Hippocampal formation (tissue), 2 donors: Measurements from ENCODE around the gene RACGAP1.

Experiments used
- DNase-seq, 2 donors: peaks; one replicate each; lab custom pipeline; 2025; lab: John Stamatoyannopoulos, UW

RACGAP1 gene

DNA sequence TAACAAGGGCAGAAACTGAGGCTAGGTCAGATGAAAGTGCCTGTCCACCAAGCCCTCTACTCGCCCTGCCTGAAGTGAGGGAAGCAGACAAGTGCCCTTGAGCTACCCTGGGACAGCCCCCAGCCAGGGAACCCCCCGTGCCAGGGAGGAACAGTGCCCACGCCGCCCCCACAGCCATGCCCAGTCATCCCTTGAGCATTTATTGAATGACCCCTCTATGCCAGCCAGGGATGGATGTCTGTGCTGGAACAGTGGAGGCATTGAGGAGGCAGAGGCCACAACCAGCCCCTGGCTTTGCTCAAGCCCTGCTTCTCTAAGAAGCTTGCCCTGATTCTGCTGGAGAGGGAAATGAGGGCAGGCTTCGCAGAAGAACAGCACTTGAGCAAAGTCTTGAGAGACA, 56.3 kb downstream of the RACGAP1 start:
- peak; percentile 33 to 34 for DNase-seq

DNA sequence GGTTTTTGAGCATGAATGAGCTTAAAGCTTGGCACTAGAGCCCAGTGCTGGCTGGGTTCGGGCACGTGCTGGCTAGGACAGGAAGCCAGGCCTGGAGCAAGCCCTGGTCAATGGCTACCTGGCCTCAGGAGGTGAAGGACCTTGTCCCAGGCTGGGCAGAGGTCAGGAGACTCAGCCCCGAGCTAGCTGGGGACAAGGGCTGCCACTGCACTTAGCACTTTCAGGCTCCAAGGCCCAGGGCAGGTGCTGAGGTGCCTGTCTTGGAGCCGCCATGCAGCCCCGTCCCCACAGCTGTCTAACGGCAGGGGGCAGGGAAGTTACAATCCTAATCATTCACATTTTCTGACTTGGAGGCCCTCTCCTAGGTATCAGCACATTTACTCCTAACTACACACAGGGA, 56.8 kb downstream of the RACGAP1 start:
- no peak for DNase-seq

DNA sequence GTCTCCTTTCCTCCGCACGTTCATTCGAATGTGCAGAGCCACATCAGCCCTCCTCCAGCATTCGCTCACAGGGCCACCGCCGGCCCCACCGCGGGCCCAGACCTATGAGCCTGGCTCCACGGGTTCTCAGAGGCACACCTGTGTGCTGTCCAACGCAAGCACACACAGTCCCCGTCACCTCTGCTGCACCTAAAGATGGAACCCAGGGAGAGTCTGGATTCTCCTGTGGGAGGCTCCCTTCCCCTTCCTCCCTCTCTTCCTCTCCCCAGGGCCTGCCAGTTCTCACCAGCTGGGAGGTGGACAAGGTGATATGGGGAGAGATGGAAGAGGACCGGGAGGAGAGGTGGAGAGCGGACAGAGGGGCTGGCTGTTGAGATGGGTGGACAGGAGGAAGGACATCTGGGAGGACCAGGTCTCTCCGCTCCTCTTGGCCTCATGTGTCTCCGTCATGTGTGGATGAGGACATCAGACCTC, 57.5 kb downstream of the RACGAP1 start:
- DNase-seq: no peak

DNA sequence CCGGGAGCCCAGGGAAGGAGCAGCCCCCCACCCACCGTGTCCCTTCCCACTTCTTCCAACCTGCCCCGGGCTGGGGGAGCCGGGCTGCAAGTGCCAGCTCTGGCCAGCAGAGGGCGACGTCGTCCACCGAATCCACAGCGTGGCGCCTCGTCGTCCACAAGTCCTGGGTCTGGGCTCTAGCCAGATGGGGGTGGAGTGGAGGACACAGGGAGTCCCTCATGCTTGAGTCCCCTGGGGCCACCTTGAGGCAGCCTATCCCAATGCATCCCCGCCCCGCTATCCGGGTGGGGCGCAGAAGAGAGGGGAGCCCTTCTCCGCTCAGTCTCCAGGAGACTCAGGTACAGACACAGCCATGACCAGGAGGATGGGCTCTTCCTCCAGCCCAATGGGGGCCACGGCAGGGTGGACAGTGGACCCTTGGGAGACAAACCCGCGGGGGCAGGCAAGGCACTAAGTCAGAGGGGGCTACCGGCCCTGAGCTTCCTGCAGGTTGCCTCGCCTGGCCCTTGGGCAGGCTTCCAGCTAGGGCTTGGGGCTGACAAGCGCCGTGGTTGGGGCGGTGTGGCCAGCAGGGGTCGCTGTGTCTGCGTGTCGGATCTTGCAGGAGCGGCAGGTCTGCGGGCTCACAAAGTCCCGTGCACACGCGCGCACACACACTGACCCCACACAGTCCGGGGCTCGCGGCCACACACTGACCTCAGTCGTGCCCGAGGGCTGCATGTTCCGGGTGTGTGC, 58.1 kb downstream of the RACGAP1 start:
- DNase-seq: peak; percentile 71 to 90

DNA sequence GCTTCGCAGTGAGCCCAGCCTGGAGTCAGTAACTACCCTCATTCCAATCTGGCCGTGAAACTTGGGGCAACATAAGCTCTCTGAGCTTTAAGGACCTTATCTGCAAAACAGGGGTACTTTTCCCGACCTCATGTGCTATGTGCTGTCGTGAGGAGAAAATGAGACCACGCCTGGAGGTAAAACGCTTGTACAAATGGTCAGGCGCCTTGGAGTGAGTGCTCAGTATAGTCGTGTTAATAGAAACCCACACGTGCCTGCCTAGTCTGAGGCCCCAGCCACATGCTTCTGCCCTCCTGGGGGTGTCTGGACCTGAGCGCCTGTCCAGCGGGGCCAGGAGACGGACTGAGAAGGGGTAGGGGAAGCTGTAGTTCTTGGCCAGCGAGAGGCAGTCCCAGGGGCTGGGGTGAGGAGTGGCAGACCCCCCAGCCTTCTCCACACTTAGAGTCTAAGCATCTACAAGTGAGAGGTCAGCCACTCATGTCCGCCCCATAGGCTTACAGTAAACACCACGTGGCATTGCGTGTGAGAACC, 58.7 kb downstream of the RACGAP1 start:
- DNase-seq: no peak

DNA sequence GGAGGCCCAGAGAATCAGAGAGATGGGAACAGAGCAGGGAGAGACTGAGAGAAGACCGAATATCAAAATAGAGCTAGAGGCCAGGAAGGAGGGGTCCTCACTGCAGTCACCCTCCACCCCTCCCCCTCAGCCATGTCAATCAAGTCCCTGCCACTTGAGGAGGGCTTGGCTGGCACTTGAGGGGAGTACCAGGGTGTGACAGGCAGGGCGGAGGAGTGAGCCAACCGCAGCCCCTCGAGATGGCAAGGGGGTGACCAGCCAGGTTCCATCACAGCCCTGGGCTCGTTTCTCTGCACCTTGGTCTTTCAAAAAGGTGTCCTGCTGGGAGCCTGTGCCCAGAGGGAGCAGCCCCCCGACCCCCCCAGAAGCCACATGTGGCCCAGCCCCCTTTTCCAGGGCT, 59.5 kb downstream of the RACGAP1 start:
- DNase-seq: no peak

DNA sequence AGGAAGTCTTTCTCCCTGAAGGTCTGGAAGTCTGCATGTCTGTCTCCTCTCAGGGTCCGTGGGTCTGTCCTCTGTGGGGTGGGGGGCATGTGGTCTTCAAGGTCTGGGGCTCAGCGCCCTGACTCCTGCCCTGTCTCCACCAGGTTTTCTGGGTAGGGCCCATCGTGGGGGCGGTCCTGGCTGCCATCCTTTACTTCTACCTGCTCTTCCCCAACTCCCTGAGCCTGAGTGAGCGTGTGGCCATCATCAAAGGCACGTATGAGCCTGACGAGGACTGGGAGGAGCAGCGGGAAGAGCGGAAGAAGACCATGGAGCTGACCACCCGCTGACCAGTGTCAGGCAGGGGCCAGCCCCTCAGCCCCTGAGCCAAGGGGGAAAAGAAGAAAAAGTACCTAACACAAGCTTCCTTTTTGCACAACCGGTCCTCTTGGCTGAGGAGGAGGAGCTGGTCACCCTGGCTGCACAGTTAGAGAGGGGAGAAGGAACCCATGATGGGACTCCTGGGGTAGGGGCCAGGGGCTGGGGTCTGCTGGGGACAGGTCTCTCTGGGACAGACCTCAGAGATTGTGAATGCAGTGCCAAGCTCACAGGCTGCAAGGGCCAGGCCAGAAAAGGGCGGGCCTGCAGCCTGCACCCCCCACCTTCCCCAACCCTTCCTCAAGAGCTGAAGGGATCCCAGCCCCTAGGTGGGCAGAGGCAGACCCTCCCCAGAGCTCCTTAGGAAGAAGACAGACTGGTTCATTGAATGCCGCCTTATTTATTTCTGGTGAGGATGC, 60.3 kb downstream of the RACGAP1 start:
- DNase-seq: no peak

DNA sequence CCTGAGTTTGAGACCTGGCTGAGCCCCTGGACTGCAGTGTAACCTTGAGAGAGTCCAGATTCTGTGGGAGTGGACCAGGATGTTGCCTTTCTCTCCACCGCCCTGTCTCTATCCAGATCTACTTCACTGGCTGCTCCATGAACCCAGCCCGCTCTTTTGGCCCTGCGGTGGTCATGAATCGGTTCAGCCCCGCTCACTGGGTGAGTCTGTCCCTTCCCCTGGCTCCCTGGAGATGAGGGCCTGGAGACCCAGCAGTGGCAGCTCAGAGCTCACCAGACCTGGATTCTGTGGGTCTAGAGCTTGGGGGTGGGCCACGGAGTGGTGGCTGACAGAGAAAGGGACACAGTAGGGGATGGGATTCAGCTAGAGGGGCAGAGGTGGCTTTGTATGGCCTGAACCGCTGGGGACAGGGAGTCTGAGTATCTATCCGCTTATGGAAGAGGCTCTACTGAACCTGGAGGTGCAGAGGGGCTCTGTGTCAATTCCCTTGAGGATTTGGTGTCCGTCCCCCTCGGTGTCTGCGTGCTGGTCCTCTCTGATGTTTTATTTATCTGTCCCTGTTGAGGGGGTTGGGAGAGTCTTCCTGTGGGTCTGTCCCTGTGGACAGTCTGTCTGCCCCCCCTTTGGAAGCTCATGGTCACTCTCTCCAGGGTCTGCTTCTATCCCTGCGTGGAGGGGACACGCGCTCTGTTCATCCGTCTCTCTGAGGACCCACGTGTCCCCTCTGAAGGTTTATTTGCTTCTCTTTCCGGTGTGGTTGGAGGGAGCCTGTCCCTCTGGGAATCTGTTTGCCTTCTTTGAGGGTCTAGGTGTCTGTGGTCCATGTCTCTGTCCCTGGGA, 61.1 kb downstream of the RACGAP1 start:
- no peak for DNase-seq

DNA sequence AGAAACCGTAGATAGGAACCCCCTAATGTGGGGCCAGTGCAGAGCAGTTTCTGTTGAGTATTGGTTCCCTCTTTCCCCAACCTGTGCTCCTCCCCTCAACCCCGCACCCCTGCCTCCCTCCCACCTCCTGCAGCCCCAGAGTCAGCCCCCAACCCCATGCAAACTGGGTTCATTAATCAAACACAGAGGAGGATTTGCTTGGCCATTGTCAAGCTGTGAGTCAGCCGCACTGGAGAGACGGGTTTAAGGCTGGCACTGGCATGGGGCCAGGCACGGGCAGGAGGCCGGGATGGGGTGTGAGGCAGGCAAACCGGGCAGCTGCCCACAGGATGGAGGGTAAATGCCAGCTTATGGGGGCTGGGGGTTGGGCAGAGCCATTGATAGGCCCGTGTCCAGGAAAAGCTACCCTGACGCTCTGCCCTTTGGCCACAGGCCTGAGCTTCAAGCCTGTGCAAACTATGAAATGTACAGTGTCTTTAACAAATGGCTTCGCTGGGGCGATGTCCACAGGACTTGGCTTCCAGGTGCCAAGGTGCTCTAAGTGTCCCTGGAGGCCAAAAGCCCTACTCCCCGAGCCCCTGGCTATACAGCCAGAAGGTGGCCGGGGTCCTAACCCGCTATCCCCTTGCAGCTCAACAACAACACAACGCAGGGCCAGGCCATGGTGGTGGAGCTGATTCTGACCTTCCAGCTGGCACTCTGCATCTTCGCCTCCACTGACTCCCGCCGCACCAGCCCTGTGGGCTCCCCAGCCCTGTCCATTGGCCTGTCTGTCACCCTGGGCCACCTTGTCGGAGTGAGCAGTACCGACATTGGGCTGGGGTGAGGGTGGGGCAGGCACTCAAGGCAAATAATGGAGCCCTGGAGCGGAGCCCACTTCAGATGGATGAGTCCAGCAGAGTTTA, 62.2 kb downstream of the RACGAP1 start:
- peak in 1 of 2 donors; percentile 13 for DNase-seq

DNA sequence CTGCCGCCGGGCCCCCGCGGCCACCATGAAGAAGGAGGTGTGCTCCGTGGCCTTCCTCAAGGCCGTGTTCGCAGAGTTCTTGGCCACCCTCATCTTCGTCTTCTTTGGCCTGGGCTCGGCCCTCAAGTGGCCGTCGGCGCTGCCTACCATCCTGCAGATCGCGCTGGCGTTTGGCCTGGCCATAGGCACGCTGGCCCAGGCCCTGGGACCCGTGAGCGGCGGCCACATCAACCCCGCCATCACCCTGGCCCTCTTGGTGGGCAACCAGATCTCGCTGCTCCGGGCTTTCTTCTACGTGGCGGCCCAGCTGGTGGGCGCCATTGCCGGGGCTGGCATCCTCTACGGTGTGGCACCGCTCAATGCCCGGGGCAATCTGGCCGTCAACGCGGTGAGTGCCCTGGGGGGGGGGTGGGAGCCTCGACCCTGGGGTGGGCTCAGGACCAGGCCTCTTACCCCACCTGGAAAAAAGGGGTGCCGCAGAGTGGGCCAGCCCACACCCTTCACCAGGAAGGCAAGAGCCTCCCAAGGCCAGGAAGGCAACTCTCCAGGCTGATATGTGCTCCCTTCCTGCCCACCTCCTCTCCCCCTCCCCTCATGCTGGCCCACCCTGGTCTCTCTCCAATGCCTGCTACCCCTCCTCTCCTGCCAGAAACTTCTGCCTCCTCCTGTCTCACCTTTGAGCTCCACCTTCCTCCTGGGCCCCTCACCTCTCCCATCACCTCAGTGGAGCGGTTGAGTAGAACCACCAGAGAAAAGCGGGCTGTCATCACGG, 63.1 kb downstream of the RACGAP1 start:
- DNase-seq: no peak

DNA sequence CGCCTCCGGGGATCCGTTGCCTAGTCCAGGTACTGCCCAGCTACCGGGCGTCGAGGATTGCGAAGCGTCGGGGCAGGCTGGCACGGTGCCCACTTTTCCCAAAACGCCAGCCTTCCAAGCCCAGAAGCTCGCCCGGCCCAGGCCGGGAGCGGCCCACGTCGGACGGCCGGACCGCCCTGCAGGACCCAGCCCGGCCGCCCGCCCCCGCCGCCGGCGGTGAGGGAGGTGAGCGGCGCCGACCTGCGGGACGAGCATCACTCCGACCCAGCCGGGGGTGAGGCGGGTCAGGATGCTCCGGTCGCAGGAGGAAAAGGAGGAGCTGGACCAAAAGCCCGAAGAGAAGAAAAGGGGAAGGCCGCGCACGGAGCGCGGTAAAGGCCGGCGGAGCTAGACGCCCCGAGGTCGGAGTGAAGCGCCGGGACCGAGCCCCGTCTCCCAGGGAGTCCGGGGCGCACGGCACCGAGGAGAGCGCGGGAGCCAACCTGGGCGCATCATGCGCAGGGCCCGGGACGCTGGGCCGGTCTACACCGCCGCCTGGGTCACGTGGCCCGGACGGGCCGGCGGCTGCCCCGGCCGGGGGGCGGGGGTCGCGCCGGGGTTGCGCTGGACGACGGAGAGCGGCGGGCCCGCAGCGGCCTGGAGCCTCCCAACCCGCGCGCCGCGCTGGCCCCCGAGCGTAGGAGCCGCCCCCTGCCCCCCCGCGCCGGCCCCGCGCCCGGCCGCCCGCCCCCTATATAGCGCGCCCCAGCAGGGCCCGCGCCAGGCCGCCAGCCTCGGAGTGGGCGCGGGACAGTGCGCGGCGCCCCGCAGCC, 64.0 kb downstream of the RACGAP1 start, which contains the start of gene AQP5:
AQP5 (plus strand) TSS at position 762 of the 812 bp plus-strand sequence. CDS start 146 bp downstream, outside the sequence.
- no peak for DNase-seq

DNA sequence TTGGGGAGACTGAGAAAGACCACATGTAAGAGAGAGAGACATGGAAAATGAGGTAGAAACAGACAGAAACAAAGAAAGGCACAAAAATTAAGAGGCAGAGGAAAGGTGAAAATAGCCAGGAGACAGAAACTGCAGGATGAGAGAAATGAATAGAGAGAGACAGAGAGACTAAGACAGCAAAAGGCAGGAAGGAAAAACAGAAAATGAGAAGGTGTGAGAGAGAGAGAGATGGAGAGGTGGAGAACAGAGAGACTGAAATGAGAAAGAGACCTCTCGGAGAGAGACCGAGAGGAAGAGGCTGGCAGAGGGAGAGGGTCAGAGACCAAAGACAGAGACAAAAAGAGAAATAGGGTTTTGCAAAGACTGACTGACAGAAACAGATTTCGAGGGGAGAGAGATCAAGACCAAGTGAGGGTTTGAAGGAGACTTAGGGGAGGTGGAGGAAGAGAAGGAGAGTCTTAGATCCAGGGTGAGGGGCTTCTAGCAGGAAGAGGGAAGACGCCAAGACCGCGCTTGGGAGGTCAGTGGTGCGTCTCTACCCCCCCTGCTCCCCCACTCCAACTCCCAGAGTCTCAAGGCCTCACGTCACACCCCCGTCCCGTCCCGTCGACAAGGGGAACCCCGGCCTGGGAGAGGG, 64.7 kb downstream of the RACGAP1 start:
- no peak for DNase-seq

DNA sequence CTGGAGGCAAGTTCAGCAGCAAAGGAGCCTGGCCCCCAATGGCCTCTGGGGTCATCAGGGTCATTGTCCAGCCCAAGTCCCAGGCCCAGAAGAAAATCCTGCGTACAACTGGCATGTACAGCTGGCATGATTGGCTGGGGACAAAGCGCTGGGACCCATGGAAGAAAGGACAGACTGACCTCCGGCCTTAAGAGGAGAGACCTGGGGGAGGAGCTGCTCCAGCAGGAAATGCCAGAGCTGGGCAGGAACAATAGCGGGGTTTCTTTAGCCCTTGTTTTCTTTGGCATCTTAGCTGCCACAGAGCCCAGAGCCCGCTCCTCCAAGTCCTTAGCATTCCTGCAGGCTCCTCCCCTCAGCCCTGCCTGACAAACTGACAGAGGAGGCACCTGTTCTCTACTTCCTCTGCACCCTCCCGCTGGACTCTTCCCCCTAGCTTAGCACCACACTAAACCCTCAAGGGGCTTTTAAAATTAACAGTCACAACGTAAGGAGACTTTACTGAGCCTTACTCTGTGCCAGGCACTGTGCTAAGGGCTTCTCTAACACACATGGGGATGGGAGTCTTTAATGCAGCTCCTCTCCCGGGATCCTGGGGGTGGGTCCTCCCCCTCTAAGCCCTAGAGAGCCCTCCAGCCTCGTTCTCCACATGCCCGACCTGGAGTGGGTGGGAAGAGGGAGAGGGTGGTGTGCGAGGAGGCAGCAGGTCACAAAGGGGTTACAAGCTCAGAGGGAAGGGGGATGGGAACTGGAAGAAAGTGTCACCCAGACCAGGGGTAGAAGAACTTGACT, 65.4 kb downstream of the RACGAP1 start:
- no peak for DNase-seq

DNA sequence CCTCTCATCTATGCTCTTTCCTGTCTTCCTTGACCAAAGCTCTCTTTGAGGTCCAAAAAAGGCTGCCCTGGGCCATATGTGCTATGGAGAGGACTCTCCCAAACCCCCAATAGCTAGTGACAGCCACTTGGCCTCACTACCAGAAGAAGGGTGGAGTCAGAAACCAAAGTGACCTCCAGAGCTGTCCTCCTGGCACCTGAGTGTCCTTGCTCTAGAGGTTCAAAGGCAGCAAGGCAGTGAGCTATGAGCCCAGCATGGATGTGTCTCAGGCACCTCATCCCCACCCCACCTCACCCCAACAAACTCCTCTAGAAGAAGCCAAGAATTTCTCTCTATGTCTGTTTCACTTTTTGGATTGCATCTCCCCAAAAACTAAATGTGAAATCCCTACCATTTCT, 67.7 kb downstream of the RACGAP1 start:
- no peak for DNase-seq

DNA sequence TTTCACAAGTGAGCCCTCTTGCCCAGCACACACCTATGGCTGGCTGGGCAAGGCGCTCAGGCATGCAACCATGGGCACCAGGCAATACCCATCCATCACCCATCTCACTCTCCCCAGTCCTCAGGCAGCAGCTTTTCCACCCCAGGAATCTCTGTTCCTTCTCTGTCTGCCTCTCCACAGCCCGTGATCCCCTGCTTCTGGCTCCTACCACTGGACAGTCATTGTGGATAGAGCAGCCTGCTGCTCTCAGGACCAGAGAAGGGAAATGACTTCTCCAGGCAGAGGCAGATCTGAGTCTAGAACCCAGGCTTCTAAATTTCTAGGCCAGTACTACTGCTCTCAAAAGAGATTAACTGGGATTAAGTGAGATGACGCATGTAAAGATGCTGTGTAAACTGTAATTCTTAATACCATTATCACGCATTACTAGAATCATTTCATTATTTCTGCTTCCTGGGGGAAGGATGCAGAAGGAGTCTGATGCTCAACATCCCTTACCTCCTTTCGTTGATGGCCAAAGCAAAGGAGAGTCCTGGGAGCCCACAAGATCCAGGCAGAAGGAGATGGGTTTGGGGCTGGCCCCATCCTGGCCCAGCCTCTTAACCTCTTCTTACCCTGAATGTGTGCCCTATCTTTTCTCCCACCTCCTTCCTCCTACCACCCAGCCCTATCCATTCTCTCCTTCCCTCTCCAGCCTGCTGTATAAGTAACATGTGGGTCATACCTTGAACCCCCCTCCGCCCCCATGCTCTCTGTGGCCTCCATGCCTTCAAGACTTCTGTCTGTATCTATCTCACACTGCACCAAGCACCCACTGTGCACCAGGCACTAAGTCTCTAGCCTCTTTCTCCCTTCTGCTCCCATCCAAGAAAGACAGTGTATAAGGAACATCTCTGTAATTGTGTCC, 68.4 kb downstream of the RACGAP1 start:
- no peak for DNase-seq

DNA sequence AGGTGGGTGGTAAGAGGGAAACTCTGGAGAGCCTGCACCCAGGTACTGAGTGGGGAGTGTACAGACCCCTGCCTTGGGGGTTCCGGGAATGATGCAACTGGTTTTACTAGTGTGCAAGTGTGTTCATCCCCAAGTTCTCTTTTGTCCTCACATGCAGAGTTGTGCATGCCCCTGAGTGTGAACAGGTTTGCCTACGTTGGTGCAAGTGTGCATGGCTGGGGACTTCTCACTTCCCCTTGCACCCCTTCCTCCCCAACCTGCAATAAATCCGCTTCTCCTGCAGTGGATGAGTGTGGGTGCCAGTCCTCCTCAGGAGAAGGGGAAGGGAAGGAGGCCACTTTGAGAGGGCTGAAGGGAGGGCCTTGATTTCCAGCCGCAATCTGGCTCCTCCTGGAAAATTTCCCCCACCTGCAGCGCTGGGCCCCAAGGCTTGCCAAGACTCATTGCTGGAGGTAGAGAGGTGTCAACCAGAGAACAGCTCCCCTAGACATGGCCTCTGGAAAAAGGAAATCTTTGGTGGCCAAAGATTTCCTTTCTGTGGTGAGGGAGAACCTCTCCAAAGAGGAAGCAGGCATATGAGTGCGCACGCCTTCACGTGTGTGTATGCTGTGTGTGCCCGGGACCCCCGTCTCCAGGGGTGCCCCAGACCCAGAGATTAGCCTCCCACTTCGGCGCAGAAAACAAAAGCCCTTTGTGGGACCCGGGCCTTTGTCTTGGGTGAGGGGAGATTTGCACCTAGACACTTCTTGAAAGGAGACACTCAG, 69.2 kb downstream of the RACGAP1 start:
- DNase-seq: no peak
